Fibroblast of upper back skin (primary cell): ENCODE data around the gene PHLDB1.
A peak's percentile ranks its signal among the peaks of the same experiment; 100 is the strongest.

ENCODE experiments used
- DNase-seq: peaks from one replicate; pipeline ENCODE4 v3.0.0-alpha.2; 2013

The PHLDB1 gene

GRCh38 chr11:118690553-118691304 lies 83.3 kb downstream of the PHLDB1 start:
- DNase-seq = no peak

DNA sequence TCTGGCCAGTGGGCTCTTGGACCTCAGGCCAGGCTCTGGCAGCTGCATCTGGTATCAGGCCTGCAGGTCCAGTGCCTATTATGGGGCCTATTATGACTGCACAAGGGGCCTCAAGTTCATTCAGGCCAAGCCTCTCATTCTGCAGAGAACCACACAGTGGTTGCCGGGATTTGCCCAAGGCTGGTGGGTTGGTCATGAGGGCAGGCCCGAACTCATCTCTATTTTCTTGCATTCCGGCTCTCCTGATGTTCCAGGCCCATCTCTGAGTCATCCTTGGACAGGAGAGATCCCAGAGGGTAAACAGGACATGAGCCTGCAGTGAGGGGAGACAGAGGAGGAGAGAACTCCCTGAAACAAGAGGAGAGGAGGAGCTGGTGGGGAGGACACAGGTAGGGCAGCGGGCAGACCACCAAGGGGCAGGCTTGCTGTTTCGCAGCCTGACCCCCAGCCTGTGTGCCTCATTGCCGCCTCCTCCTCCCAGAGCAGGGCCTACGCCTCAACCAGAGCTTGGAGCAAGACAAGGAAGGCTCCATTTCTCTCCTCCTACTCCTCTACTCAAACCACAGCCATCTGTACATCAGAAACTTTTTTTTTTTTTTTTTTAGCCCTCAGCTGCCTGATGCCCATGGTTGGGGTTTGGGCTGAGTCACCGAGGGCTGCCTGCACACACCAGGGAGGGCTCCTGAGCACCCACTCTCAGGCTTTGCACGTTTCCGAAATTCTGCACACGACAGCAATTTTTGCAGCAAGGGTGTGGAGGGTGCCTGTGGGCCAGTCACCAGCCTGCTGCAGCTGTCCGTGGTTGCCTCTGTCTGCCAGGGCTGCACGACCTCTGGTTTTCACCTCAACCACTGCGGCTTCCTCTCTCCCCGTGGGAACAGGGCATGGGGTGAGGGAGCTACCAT lies 84.8 kb downstream of the PHLDB1 start:
- DNase-seq = peak; percentile 54

GRCh38 chr11:118694185-118694584 lies 86.8 kb downstream of the PHLDB1 start:
- DNase-seq = no peak

DNA sequence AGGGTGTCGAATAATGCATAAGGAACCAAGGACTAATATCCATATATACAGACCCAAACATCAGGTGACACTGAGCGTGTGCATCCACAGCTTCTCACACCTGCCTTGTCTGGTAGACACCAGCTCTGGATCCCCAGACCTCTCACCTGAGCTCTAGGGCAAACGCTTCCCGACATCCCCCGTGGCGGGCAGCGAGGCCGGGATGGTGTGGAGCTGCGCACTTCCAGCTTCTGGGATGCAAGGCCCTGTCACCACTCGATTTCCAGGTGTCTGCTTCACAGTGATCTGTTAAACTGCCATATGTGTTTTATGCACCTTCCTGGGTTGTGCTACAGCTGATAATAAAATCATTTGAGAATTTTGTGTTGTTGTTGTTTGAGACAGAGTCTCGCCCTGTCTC lies 87.4 kb downstream of the PHLDB1 start:
- DNase-seq = no peak

- no peak for DNase-seq
Observed at GRCh38 chr11:118696673-118697226, 89.3 kb downstream of the PHLDB1 start.

- DNase-seq = no peak
Observed at GRCh38 chr11:118697346-118697745, 89.9 kb downstream of the PHLDB1 start.

DNA sequence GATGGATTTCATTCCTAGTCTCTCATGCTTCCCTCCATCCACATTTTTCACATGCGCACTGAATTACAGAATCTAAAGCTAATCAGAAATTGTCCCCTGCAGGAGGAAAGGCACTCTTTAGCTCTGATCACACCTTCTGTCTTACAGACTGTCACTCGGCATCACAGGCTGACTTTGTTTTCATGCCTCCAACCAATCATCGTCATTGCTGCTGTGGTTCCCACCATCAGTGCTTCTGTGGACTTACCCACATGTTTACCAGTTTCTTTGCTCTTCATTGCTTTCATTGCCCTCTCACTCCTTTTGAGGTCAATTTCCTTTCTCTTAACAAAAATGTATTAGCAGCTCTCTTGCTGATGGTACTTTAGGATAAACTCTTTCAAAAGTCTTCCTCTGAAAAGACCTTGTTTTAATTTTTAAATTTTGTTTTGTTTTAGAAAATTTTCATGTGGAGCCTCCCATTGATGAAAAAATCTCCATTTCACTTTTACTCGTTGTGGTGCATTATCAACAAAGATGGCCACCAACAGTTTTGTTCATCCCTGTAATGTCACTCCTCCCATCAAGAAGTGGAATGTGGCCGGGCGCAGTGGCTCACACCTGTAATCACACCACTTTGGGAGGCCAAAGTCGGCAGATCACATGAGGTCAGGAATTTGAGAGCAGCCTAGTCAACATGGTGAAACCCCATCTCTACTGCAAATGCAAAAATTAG lies 92.2 kb downstream of the PHLDB1 start:
- no peak for DNase-seq

- DNase-seq = no peak
Observed at GRCh38 chr11:118703563-118704106, 96.2 kb downstream of the PHLDB1 start.

- no peak for DNase-seq
Observed at GRCh38 chr11:118705111-118705741, 97.8 kb downstream of the PHLDB1 start.

- DNase-seq = no peak
Observed at GRCh38 chr11:118705791-118706545, 98.6 kb downstream of the PHLDB1 start.

DNA sequence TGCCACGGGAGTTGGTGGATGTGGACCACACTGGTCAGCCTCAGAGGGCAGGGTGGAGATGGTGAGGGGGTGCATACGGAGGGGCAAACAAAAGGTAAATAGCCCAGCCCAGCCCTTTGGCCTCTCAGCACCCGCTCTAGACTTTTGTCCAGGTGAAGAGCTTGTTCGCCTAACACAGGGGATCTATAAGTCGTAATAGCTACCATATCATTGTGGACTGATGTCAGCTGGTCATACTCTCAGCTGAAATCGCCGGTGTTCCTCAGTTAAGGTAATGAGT lies 99.1 kb downstream of the PHLDB1 start:
- no peak for DNase-seq
